Activated T-cell treated with anti-CD3 and anti-CD28 coated beads, Interleukin-2, amount 50 U/mL, for 1 hour (primary cell): ENCODE results near the gene OR51A7.
"Not testable (repeated sequence)": the region's sequence is repeated elsewhere in the genome, so short reads cannot be mapped to it uniquely, and the experiment has no call there.

Experiments used
- DNase-seq: peaks from one replicate; pipeline ENCODE4 v3.0.0-alpha.2; 2020

Gene OR51A7, protein sequence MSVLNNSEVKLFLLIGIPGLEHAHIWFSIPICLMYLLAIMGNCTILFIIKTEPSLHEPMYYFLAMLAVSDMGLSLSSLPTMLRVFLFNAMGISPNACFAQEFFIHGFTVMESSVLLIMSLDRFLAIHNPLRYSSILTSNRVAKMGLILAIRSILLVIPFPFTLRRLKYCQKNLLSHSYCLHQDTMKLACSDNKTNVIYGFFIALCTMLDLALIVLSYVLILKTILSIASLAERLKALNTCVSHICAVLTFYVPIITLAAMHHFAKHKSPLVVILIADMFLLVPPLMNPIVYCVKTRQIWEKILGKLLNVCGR

DNA sequence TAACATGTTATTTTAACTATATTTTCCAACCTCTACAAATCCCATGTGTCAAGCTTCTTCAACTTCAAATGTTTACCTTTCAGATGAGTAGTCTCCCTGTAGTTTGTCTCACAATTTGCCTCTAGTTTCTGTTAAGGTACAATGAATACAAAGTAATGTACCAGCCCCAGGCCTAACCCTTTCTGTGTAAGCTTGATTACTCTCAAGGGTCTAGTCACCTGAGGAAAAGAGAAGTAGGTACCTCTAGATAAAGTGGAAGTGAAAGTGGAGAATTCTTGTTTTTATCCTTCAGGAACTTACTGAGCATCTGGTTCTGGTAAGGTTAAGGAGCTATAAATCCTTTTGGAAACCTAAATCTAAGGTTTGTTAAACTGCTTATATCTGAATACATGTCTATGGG lies at the start of gene OR51A7:
Gene OR51A7, plus strand, starts transcription at position 300 of the 400 bp plus-strand sequence. CDS start 3,587 bp downstream, outside the sequence.
- DNase-seq, result no peak

DNA sequence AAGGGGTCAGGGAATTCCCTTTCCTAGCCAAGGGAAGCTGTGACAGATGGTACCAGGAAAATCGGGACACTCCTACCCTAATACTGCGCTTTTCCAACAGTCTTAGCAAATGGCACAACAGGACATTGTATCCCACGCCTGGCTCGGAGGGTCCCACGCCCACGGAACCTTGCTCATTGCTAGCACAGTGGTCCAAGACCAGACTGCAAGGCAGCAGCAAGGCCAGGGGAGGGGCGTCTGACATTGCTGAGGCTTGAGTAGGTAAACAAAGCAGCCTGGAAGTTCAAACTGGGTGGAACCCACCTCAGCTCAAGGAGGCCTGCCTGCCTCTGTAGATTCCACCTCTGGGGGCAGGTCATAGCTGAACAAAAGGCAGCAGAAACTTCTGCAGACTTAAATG lies 49.3 kb upstream of the OR51A7 start:
- not testable (repeated sequence) for DNase-seq

DNA sequence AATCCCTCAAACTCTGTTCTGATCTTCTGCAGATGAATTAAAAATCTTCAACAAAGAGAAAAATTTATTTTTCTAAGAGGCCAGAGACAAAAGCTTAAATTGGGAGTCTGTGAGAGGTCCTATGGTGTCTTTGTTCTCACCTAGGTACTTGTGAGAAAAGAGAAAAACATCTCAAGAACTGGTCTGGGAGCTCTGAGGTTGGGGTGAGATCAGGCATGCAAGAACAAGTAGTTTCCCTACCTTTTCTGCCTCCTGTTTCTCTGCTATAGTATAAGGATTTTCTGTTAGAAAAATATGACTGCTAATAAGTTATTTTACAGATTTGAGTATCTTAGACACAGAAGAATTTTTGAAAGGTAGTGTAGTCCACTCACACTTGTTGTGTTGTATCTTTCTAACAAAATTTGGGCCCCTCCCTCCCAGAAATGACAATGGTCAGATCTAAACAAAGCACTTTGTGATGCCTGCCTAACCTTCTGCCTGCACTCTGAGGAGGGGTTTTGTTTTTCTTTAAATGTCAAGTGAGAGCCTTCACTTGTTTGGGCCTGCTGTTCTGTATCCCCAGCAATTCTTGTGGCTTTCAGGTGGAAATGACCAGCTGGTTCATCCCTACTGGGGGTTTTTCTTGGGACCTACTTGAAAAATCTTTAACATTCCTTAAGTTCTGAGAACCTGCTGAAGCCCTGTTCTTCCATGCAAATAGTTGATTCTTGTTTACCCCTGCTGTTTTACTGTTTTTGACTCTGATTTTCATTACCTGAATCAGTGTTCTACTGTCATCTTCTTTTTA lies 40.9 kb upstream of the OR51A7 start:
- DNase-seq, result no peak

DNA sequence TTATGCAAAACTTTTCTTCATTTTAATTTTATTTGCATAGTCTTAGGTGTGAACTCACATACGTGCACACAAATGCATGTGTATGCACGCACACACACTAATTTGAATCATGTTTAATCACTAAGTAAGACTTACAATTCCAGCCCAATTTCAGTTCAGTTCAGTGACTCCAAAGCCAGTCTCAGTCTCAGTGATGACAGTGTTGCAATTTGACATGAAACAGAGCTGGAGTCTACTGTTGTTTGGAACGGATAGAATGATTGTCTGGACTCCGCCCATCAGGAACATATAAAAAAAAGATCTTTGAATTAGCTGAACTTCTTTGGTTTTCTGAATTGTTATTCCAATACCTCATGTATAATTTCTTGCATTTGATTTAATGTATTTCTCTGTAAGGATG lies 39.7 kb upstream of the OR51A7 start:
- DNase-seq, result no peak

DNA sequence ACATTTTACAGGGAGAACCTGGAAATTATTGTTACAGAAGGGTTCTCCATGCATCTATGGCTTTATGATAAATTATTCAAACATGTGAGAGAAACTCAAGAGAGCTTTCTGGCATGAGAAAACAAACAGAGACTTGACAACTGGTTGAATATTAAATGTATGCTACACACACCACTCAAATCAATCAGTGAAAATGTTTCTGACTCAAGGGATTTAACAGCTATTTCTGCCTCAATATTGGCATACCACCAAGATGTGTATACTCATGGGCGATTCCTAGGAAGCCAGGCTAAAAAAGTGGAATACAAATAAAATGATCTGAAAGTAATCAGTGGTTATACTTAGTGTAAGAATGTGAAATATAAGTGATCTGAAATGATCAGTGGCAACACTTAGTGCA lies 37.7 kb upstream of the OR51A7 start:
- DNase-seq, result no peak

DNA sequence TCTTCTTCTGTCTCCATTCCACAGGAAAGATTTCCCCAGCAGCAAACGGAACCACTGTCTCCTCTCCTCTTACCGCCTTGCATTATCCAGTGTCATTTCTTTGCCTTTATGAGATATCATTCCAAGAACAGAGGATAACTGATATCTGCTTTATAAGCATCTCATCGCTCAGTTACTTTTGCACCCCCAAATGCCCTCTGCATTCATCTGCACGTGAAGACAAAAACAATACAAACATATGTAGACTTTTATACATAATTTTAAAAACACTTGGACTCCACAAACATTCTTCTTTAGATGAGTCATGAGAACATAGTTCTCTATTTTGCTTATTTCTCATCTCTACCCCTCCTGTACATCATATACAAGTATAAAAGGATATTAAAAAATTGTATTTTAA lies 22.4 kb upstream of the OR51A7 start:
- no peak for DNase-seq

DNA sequence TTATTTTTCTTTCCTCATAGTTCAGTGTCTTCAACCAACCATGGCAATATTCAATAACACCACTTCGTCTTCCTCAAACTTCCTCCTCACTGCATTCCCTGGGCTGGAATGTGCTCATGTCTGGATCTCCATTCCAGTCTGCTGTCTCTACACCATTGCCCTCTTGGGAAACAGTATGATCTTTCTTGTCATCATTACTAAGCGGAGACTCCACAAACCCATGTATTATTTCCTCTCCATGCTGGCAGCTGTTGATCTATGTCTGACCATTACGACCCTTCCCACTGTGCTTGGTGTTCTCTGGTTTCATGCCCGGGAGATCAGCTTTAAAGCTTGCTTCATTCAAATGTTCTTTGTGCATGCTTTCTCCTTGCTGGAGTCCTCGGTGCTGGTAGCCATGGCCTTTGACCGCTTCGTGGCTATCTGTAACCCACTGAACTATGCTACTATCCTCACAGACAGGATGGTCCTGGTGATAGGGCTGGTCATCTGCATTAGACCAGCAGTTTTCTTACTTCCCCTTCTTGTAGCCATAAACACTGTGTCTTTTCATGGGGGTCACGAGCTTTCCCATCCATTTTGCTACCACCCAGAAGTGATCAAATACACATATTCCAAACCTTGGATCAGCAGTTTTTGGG lies 21.6 kb upstream of the OR51A7 start, which contains the start of gene OR51T1:
Gene OR51T1, plus strand, starts transcription at position 41 of the 641 bp plus-strand sequence. Its CDS starts 0 bp downstream, at position 41.
- DNase-seq, result no peak

DNA sequence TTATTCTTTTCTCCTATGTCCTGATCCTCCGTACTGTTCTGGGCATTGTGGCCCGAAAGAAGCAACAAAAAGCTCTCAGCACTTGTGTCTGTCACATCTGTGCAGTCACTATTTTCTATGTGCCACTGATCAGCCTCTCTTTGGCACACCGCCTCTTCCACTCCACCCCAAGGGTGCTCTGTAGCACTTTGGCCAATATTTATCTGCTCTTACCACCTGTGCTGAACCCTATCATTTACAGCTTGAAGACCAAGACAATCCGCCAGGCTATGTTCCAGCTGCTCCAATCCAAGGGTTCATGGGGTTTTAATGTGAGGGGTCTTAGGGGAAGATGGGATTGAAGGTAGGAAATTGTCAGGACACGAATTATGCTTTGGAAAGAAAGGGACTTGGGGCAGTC lies 21.0 kb upstream of the OR51A7 start:
- DNase-seq, result no peak

DNA sequence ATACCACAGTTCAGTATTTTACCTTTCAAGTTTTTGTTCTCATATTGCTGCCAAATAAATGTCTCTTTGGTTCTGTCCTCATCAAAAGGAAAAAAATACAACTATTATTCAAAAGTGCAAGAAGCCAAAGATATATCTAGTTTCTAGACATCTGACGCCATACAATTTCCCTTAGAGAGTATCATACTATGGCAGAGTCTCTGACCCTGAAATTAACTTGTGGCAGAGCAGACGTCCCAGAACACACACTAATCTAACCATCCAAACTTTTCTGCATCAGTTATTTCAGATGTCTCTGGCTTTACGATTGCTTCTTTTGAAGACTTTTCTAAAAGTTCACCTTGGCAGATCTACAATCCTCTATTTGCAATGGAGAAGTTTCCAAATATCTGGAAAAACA lies 19.2 kb upstream of the OR51A7 start:
- DNase-seq, result no peak

DNA sequence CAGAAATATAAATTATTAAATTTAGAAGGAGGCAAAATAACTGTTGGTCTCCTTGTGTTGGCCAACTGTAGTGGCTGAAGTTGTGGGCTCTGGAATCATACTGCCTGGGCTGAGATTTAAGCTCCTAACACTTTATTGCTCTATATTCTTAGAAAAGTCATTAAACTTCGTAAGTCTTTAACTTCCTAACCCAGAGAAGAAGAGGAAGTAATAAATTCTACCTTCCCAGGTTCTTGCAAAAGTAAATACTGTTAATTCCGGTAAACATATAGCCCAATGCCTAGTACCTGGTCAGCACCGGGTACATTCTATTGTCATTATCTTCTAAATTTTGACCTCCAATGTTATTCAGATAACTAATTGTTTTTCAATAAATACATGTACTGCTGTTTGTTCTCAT lies 17.4 kb upstream of the OR51A7 start:
- DNase-seq, result no peak

DNA sequence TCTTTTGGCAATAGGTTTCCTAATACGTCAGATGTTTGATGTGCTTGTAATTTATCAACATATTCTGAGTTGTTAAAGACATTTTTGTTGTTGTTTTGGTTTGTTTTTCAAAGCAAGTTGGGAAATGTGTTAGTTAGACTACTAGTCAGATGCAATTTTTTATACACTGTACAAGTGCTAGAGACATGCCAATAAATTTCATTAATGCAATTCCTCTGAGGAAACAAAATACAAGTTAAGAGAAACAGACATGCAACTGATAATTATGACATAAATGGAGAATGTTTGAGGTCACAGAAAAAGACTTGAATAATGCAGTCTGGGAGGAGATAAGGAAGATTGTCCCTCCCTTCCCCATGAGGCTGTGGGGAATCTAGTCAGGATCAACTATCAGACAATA lies 16.0 kb upstream of the OR51A7 start:
- DNase-seq, result no peak

DNA sequence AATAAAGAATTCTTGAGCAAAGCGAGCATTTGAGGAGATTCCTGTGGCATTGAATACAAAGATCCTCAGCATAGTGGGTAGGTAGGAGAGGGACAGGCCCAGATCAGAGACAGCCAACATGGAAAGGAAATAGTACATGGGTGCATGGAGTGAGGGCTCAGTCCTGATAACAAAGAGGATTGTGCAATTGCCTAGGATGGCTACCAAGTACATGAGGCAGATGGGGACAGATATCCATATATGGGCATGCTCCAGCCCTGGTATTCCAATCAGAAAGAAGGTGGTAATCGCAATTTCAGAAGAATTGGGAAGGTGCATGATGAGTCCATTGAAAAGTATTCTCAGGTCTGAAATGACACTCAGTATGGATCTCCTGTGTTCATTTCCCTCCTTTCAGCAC lies 13.3 kb upstream of the OR51A7 start:
- no peak for DNase-seq

DNA sequence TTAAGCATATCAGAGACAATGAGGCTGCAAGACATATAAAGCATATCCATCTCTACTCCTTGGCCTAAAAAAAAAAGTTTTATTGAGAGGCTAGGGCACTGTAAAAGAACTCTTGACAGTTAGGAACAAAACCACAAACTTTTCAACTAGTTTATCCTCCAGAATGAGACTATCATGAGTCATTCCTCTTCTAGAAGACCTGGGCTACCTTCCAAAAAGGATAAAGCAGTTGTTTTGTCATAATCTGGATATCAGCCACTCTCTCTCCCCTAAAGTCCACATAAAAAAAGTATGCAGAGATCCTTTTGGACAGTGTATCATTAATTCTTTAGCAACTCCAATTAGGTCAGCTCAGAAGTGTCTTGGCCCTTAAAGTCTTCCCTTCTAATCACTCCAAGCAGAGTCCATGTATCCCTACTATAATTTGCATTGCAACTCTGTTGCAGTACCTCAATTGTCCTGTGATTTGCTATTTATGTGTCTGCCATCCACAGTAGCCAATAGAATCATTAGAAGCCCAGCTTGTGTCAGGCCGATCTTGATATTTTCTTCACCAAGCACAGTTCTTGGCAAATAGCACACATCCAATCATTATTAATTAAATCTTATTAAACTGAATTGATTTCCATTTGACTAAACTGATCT lies 11.5 kb upstream of the OR51A7 start:
- no peak for DNase-seq

DNA sequence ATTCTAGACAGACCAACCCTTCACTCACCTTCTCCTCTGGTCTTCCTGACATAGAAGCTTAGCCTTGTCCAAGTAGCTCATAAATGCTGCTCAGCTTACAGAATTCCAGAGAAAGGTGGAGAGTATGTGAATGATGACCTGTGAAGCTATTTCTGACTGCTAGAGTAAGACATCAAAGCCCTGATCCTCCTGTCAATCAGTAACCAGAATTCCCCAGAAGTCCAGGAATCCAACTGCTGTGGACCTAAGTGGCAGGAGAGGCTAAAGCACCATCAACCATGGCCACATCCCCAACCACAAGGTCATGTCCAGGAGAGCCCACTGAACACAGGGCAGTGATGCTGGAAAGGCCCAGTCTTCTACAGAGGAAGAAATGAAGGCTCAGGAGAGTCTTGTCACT lies 13.0 kb downstream of the OR51A7 start:
- no peak for DNase-seq

DNA sequence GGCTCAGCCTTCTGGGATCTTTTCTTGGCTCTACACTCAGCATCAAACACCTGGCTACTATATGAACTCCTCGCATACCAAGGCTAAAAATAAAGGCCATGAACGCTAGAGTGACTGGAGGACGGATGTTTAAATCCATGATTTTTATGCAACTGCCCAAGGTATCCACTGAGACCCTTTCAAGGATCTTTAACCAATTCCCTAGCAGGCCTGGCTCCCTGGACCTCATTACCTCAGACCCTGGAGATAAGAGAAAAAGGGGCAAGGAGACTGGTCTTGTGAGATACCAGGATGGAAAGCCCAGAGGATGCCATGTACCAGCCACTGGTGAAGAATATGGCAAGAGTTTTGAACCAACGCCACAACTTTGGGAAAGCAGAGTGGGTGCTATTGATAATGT lies 15.7 kb downstream of the OR51A7 start, which contains the start of gene OR51G2:
Gene OR51G2, minus strand, starts transcription at position 101 of the 400 bp plus-strand sequence. CDS start 3,687 bp downstream, outside the sequence.
- no peak for DNase-seq

DNA sequence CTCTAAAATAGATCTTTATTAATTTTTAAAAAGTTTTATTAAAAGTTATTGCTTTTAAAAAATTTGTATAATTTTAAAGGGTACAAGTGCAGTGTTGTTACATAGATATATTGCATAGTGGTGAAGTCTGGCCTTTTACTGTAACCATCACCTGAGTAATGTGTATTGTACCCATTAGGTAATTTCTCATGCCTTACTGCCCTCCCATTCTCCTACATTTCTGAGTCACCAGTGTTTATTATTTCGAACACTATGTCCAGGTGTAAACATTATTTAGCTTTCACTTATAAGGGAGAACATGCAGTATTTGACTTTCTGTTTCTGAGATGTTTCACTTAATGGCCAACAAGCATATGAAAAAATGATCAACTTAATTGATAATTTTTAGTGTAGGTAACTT lies 18.2 kb downstream of the OR51A7 start:
- no peak for DNase-seq

DNA sequence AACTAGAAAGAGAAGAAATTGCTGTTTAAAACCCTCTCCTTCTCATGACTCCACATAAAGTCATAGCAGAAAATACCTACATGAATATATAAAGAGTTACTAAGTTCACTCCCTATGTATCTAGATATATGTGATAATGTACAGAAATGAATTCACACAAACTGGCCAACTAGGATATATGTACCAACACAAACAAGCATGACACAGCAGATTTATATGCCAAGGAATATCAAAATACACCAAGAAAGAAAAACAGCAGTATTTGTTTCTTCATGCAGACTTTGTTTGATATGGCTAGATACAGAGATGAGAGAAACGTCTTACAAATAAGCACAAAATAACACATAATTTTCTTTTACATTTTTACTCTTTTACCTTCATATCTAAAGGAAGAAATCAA lies 18.7 kb downstream of the OR51A7 start:
- no peak for DNase-seq

DNA sequence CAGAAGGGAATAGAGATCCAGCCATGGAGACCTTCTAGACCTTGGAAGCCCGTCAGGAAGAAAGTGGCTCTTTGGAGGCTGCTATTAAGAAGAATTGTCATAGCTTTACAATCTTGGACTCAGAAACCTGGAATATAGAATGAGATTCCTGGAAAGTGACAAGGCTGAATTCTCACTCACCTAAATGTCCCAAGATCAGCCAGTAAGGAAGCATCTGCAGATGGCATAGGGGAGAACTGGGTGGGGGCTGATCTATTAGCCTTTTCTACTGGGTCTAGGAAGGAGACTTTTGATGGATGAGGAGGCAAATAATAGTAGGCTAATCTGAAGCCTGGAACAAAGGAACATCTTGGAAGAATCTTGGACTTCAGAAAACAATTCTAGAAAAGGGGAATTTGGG lies 20.7 kb downstream of the OR51A7 start, which contains the start of gene OR51G1:
Gene OR51G1, minus strand, starts transcription at position 101 of the 400 bp plus-strand sequence. Its CDS starts 0 bp downstream, at position 101.
- DNase-seq, result no peak

DNA sequence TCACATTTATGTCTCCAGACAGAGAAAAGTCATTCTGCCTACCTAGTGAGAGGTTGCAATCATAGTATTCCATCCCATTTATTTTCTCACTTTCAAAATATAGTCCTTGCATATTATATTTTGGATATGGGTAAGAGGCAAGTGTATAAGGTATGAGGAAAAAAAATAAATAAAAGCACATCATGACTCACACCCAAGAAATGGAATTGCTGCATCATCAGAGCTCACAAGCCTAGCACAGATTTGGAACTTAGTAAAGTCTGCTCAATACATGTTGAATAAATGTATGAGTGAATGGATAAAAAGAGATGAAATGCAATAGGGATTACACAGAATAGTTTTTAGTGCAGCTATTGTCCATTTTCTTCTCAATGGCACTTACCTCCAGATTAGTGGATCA lies 23.0 kb downstream of the OR51A7 start:
- DNase-seq, result no peak

DNA sequence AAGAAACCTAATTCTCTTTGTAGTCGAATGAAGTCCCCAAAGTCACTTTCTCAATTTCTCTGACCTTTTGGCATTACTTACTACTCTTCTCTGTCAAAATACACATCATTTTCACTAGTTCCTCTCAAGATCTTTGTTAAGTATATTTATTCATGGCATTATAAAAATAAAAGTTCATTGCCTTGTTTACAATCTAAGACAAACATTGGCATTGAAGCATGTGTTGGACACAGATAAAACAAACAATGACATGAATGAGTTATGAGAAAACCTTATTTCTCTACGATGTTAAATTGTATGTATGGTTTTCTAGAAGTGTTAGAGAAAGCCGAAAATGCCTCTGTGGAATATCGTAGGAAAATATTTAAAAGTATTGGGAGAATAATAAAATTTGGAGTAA lies 29.2 kb downstream of the OR51A7 start:
- DNase-seq, result no peak

DNA sequence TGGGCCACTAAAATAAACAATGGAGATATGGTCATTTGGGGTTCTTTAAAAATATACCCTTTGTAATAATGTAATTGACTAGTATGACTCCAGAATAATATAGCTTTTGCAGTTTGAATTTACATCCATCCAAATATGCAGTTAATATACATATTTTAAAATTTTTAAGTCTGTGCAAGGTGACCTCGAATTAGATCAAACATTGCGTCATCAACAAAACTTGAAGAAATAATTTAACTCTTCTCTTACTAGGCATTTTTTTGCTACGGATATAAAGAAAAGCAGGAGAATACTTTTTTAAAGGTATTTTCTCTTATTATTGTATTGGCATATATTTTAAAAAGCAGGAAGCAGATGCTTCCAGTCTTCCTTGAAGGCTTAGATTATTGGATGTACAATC lies 33.2 kb downstream of the OR51A7 start:
- DNase-seq, result no peak

DNA sequence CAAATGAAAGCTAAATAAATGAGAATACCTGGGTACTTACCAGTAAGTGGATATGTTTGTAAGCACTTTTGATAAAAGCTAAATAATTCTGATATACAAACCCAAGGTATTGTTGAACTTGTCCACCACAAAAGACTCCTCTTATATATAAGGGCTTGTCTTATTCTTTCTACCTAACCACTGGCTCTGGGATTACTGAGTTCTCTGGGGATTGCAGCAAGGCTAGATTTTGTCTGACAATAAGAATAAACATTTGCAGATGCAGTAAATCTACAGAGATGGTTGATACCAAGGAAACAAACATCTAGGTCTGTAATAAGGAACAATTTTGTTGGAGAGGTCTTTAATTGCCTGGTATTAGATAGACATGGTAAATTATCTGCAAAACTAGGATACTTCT lies 43.9 kb downstream of the OR51A7 start, which contains the start of gene OR51A4:
Gene OR51A4, minus strand, starts transcription at position 101 of the 400 bp plus-strand sequence. CDS start 505 bp downstream, outside the sequence.
- DNase-seq, result no peak

DNA sequence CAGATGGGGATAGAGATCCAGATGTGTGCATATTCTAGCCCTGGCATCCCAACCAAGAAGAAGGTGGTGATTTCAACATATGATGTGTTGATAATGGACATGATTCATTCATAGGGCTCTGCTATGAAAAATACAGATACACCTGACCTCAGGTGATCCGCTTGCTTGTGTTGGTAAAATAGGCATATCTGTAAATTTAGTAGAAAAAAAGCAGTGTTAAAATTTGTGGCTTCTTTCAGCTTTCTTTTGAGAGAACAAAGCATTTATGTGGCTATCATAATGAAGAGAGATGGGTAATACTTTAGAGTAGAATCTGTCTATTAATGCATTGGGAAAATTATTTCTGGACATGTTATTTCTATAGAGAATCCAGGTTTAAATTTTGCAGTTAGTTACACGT lies 52.0 kb downstream of the OR51A7 start, which contains the start of gene OR51A2:
Gene OR51A2, minus strand, starts transcription at position 101 of the 400 bp plus-strand sequence. Its CDS starts 0 bp downstream, at position 101.
- DNase-seq, result not testable (repeated sequence)
